HepG2 (cell line): ENCODE data around the gene NEK9. TPM values are rescaled to one million over a fixed set of nuclear protein-coding genes. Genes with fewer than 3 reads are reported as not detected.

Source experiments
- ATAC-seq: fragments of 200-7000 bp; cut with Tn5 transposase; 3 replicates; pipeline ENCODE4 v1.9.1; 2020; ENCODE audit warnings: mild to moderate bottlenecking, moderate library complexity
- BruUV-seq: library from RNA; stranded (reverse); fragments of 400-500 nt; replicated peaks from 2 replicates; lab custom pipeline; 2021; lab: Mats Ljungman, UMichigan
- CTCF ChIA-PET: fragments of 300-600 bp; formaldehyde crosslinking; extraction: SDS; loops from one replicate; lab custom pipeline; 2021; ENCODE audit warnings: low total read pairs, inconsistent platforms, low intra/inter-chr PET ratio; lab: Yijun Ruan, JAX
- POLR2A ChIA-PET: fragments of 350-600 bp; sonication (Branson Sonifier 250); formaldehyde crosslinking; loops from one replicate; lab custom pipeline; 2020; ENCODE audit warnings: antibody characterized with exemption, inconsistent platforms; lab: Yijun Ruan, JAX
- DNase-seq: peaks from one replicate; pipeline ENCODE4 v3.0.0-alpha.2; 2015; ENCODE audit warnings: low spot score
- FAIRE-seq: peaks from 3 replicates; lab custom pipeline; 2011; peaks lifted over from hg19 to GRCh38; lab: Jason Lieb, UNC
- H2AFZ ChIP-seq: one replicate; pipeline ENCODE4 v1.6.1; 2011; ENCODE audit warnings: low read length, inconsistent platforms
- H3K27ac ChIP-seq: fragments of 300-600 bp; 3 replicates; pipeline ENCODE4 v1.8.0; 2011; ENCODE audit warnings: mixed run types, mild to moderate bottlenecking, mixed read lengths, low read length, inconsistent platforms; ENCODE audit not compliant: insufficient read depth; ENCODE audit errors: extremely low read length
- H3K27me3 ChIP-seq, 2 experiments: fragments of 200-600 bp in 1 of 2; 2 replicates in 1 of 2; 3 replicates in 1 of 2; pipeline versions ENCODE4 v1.6.0 to v1.8.0; 2011; ENCODE audit warnings: low read length in 2 of 2, mild to moderate bottlenecking in 2 of 2, moderate library complexity in 2 of 2, inconsistent platforms in 1 of 2; ENCODE audit not compliant: insufficient read depth in 2 of 2, control insufficient read depth in 1 of 2
- H3K36me3 ChIP-seq, 2 experiments: fragments of 200-600 bp in 1 of 2; replicated peaks in 1 of 2; 2 replicates in 1 of 2; 3 replicates in 1 of 2; pipeline versions ENCODE4 v1.5.1 to v1.8.0; 2011; ENCODE audit warnings: low read length in 2 of 2, inconsistent platforms in 1 of 2; ENCODE audit not compliant: insufficient read depth in 2 of 2, control insufficient read depth in 1 of 2
- H3K4me1 ChIP-seq: 2 replicates; pipeline ENCODE4 v1.5.1; 2012; ENCODE audit warnings: low read length, inconsistent platforms; ENCODE audit not compliant: insufficient read depth
- H3K4me2 ChIP-seq: 2 replicates; pipeline ENCODE4 v1.6.0; 2011; ENCODE audit warnings: low read depth, low read length, inconsistent platforms
- H3K4me3 ChIP-seq, 3 experiments: fragments of 200-600 bp in 1 of 3; sonication (generic), shearing (Covaris generic) in 1 of 3; replicated peaks in 1 of 3; 2 replicates each; pipeline ENCODE4 v1.5.1; 2011 to 2016; ENCODE audit warnings: low read length in 3 of 3, inconsistent platforms in 2 of 3, low read depth in 2 of 3, mild to moderate bottlenecking in 2 of 3, control low read depth in 1 of 3, mixed read lengths in 1 of 3; ENCODE audit not compliant: insufficient read depth in 1 of 3
- H3K79me2 ChIP-seq: one replicate; pipeline ENCODE4 v1.6.1; 2011; ENCODE audit warnings: low read length, inconsistent platforms; ENCODE audit not compliant: insufficient read depth
- H3K9ac ChIP-seq: 2 replicates; pipeline ENCODE4 v1.6.0; 2011; ENCODE audit warnings: mild to moderate bottlenecking, low read depth, low read length, inconsistent platforms; ENCODE audit not compliant: insufficient read depth
- H3K9me3 ChIP-seq: 2 replicates; pipeline ENCODE4 v1.5.1; 2012; ENCODE audit warnings: mild to moderate bottlenecking, low read length
- H4K20me1 ChIP-seq: 2 replicates; pipeline ENCODE4 v1.6.0; 2011; ENCODE audit warnings: inconsistent platforms, mild to moderate bottlenecking, low read length, moderate library complexity; ENCODE audit not compliant: insufficient read depth
- AKAP8 ChIP-seq: sonication (generic); formaldehyde crosslinking; IDR thresholded peaks from 2 replicates; pipeline ENCODE4 v1.5.1; 2020; ENCODE audit warnings: mild to moderate bottlenecking, missing genetic modification reagents
- ARNTL ChIP-seq: sonication (generic); formaldehyde crosslinking; IDR thresholded peaks from 2 replicates; pipeline ENCODE4 v1.4.0; 2020; ENCODE audit warnings: mild to moderate bottlenecking, missing genetic modification reagents
- ATF7-NPFF ChIP-seq: sonication (generic); formaldehyde crosslinking; IDR thresholded peaks from 2 replicates; pipeline ENCODE4 v1.8.1; 2023; ENCODE audit warnings: mild to moderate bottlenecking, low read depth, missing genetic modification reagents, moderate library complexity
- CCDC6 ChIP-seq: sonication (generic); formaldehyde crosslinking; IDR thresholded peaks from 2 replicates; pipeline ENCODE4 v1.8.1; 2022; ENCODE audit warnings: mild to moderate bottlenecking, missing genetic modification reagents, moderate library complexity
- EEA1 ChIP-seq: sonication (generic); formaldehyde crosslinking; IDR thresholded peaks from 2 replicates; pipeline ENCODE4 v1.5.1; 2020; ENCODE audit warnings: mild to moderate bottlenecking, missing genetic modification reagents, borderline replicate concordance
- HNRNPH1 ChIP-seq: fragments of 200-400 bp; formaldehyde crosslinking; optimal IDR thresholded peaks from 2 replicates; pipeline ENCODE3; 2017; ENCODE audit warnings: mild to moderate bottlenecking, low read depth, low read length
- HOXA7 ChIP-seq: sonication (generic); formaldehyde crosslinking; IDR thresholded peaks from 2 replicates; pipeline ENCODE4 v1.8.1; 2022; ENCODE audit warnings: mild to moderate bottlenecking, missing genetic modification reagents, moderate library complexity
- MTF1 ChIP-seq: sonication (generic); formaldehyde crosslinking; IDR thresholded peaks from 2 replicates; pipeline ENCODE4 v1.5.0; 2020; ENCODE audit warnings: missing genetic modification reagents
- NFE2L2 ChIP-seq: fragments of 150-350 bp; IDR thresholded peaks from 2 replicates; pipeline ENCODE4 v1.6.1; 2014; ENCODE audit warnings: low read length
- NR3C1 ChIP-seq: sonication (generic); formaldehyde crosslinking; IDR thresholded peaks from 2 replicates; pipeline ENCODE4 v1.4.0; 2020; ENCODE audit warnings: missing genetic modification reagents
- PITX1 ChIP-seq: sonication (generic); formaldehyde crosslinking; IDR thresholded peaks from 2 replicates; pipeline ENCODE4 v1.5.1; 2020; ENCODE audit warnings: mild to moderate bottlenecking, missing genetic modification reagents
- PRDM15 ChIP-seq: sonication (generic); formaldehyde crosslinking; IDR thresholded peaks from 2 replicates; pipeline ENCODE4 v1.4.0; 2020; ENCODE audit warnings: missing genetic modification reagents
- SALL1 ChIP-seq: sonication (generic); formaldehyde crosslinking; IDR thresholded peaks from 2 replicates; pipeline ENCODE4 v1.8.0; 2022; ENCODE audit warnings: mild to moderate bottlenecking, missing genetic modification reagents
- SATB2 ChIP-seq: sonication (generic); formaldehyde crosslinking; IDR thresholded peaks from 2 replicates; pipeline ENCODE4 v1.5.0; 2020; ENCODE audit warnings: missing genetic modification reagents
- ZBTB20 ChIP-seq: sonication (generic); formaldehyde crosslinking; IDR thresholded peaks from 2 replicates; pipeline ENCODE4 v1.8.1; 2023; ENCODE audit warnings: missing genetic modification reagents, low read depth, mild to moderate bottlenecking, borderline replicate concordance
- ZNF350 ChIP-seq: sonication (generic); formaldehyde crosslinking; IDR thresholded peaks from 2 replicates; pipeline ENCODE4 v1.4.0; 2020; ENCODE audit warnings: mild to moderate bottlenecking, low read depth, missing genetic modification reagents, borderline replicate concordance
- ZNF607 ChIP-seq: sonication (generic); formaldehyde crosslinking; IDR thresholded peaks from 2 replicates; pipeline ENCODE4 v1.5.1; 2020; ENCODE audit warnings: missing genetic modification reagents, mild to moderate bottlenecking, borderline replicate concordance
- ZNF746 ChIP-seq: sonication (generic); formaldehyde crosslinking; IDR thresholded peaks from 2 replicates; pipeline ENCODE4 v1.8.0; 2022; ENCODE audit warnings: mild to moderate bottlenecking, missing genetic modification reagents
- WGBS: methylation state at CpG from one replicate; pipeline ENCODE4 v1.1.6; 2017; ENCODE audit warnings: low lambda C conversion rate; 5-methylcytosine and 5-hydroxymethylcytosine counted together
- in situ Hi-C: cut with HindIII; loops from 2 replicates; pipeline ENCODE4 v1.10.0; 2017; ENCODE audit warnings: low pct_unique_long_range_greater_than_20kb; ENCODE audit not compliant: extremely low pct_ligation_motif_present
- intact Hi-C: fragments of 100-400 bp; cut with micrococcal nuclease; formaldehyde crosslinking; loops from one replicate; pipeline ENCODE4 v1.10.0; 2022; ENCODE audit not compliant: unreplicated experiment
- polyA plus RNA-seq, 8 experiments: library from polyadenylated mRNA; depleted of rRNA in 3 of 8; stranded (reverse) in 7 of 8; unstranded in 1 of 8; fragments of >200 nt; fragmentation: Illumina TruSeq in 4 of 8; extraction: Trizol in 4 of 8; gene quantifications; 2 replicates each; pipeline versions ENCODE4 v1.2.1 to v1.2.3, GENCODE V29; 2011 to 2016; ENCODE audit warnings: low read depth in 4 of 8, missing spikeins in 1 of 8, mixed read lengths in 1 of 8; ENCODE audit not compliant: insufficient read depth in 1 of 8
- total RNA-seq, 5 experiments: library from RNA; depleted of rRNA; stranded (reverse); fragments of >200 nt; fragmentation: Illumina TruSeq; extraction: Trizol; gene quantifications; 2 replicates each; pipeline ENCODE4 v1.2.3, GENCODE V29; 2016; ENCODE audit warnings: low read depth in 1 of 5

NEK9 gene
- total and polyA plus RNA-seq, 2 of the 13 experiments (the other 11 are each of a cell fraction or from before 2014, with no cell fraction given) = 16.5 to 27.3 TPM

GRCh38 chr14:75144944-75145343 lies 18.1 kb upstream of the NEK9 start:
- Histone ChIP-seq H3K4me3 (no peak overlapping the region), H3K27ac (no peak overlapping the region), H4K20me1 (no peaks in the 10 kb centered on the region), H3K4me2 (no peak overlapping the region), H3K36me3 (peaks cover 0 to 32% of the 10 kb centered on the region in 2 experiments), H3K9me3 (no peaks in the 10 kb centered on the region), H3K27me3 (no peaks in the 10 kb centered on the region), H3K4me1 (peaks cover 52% of the 10 kb centered on the region), H2AFZ (no peak overlapping the region), H3K9ac (no peak overlapping the region), H3K79me2 (peaks cover 36% of the 10 kb centered on the region)
- FAIRE-seq (no peak), ATAC-seq (no peak), DNase-seq (no peak)
- intact Hi-C loops = no loop called here
- in situ Hi-C loops = no loop called here
- TF ChIP-seq NR3C1 (CRISPR knock-in tag) (no peak), MTF1 (CRISPR knock-in tag) (no peak), NFE2L2 (no peak), EEA1 (CRISPR knock-in tag) (no peak), ATF7-NPFF (CRISPR knock-in tag) (no peak), ZBTB20 (CRISPR knock-in tag) (no peak), PRDM15 (CRISPR knock-in tag) (no peak), ZNF607 (CRISPR knock-in tag) (no peak), AKAP8 (CRISPR knock-in tag) (no peak), ZNF350 (CRISPR knock-in tag) (no peak), HOXA7 (CRISPR knock-in tag) (no peak), HNRNPH1 (no peak), SALL1 (CRISPR knock-in tag) (no peak), ARNTL (CRISPR knock-in tag) (no peak), PITX1 (CRISPR knock-in tag) (no peak), CCDC6 (CRISPR knock-in tag) (no peak), SATB2 (CRISPR knock-in tag) (no peak), ZNF746 (CRISPR knock-in tag) (no peak)
- CTCF ChIA-PET = no interaction called here
- WGBS = 100% methylated on average over 4 of the region's 5 CpGs
- POLR2A ChIA-PET = no interaction called here
- BruUV-seq = no TSS peak
